Measurements from ENCODE around the gene CAMTA2. TPM values are rescaled to one million over a fixed set of nuclear protein-coding genes. Genes with fewer than 3 reads are reported as not detected.

CAMTA2 gene
- total RNA-seq, 1 donor from 2014 or later, result 0.34 TPM

DNA sequence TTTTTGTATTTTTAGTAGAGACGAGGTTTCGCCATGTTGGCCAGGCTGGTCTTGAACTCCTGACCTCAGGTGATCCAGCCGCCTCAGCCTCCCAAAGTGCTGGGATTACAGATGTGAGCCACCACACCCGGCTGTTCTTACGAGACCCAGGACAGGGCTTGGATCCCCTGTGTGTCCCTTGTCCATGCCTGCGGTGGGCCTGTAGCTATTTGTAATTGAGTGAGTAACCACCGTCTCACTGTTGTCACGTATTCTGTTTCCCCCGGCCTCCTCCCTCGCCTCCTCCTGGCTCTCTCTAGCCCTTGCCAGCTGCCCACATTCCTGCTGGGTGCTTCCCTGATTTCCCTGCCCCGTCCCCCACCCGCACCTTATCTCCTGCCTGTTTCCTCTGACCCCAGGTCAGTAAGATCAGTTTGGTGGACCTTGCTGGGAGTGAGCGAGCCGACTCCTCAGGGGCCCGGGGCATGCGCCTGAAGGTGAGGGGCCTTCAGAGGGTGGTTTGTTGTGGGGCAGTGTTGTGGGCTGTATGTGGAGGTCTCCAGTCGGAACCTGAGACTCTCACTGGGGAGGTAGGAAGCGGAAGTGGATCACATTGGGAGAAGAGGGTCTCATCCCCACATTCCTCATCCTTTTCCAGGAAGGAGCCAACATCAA is 15.9 kb upstream of the CAMTA2 start:
- peaks cover 4% of the 10 kb centered on the region for H3K36me3 ChIP-seq
- H3K27me3 ChIP-seq, result no peaks in the 10 kb centered on the region
- no peaks in the 10 kb centered on the region for H3F3A ChIP-seq (ENCODE audit: low read depth)
- no peak overlapping the region for H3K4me2 ChIP-seq
- H3K4me3 ChIP-seq, result no peak overlapping the region
- no peak for DNase-seq (ENCODE audit: low spot score)
- H3K9me3 ChIP-seq (ENCODE audit: low read depth), result no peaks in the 10 kb centered on the region
- H4K20me1 ChIP-seq (ENCODE audit: low read depth), result peaks cover 18% of the 10 kb centered on the region
- peaks cover 12% of the 10 kb centered on the region for H3K4me1 ChIP-seq
- H3K27ac ChIP-seq, result no peak overlapping the region
- no peak overlapping the region for H3K27ac Mint-ChIP-seq
- no peaks in the 10 kb centered on the region for H3K27me3 Mint-ChIP-seq (ENCODE audit: insufficient read depth, low read depth)
- peaks cover 7% of the 10 kb centered on the region for H3K4me1 Mint-ChIP-seq
- peaks cover 20% of the 10 kb centered on the region for H3K79me2 ChIP-seq (ENCODE audit: low read depth)
- no peak overlapping the region for H2AFZ ChIP-seq (replicated peaks)
- H3K9ac ChIP-seq, result no peak overlapping the region
- no peaks in the 10 kb centered on the region for H3K9me3 Mint-ChIP-seq
- H3K36me3 Mint-ChIP-seq, result peaks cover 51% of the 10 kb centered on the region
- no peak overlapping the region for H3K4me3 Mint-ChIP-seq
- TF ChIP-seq, protein P1, sequence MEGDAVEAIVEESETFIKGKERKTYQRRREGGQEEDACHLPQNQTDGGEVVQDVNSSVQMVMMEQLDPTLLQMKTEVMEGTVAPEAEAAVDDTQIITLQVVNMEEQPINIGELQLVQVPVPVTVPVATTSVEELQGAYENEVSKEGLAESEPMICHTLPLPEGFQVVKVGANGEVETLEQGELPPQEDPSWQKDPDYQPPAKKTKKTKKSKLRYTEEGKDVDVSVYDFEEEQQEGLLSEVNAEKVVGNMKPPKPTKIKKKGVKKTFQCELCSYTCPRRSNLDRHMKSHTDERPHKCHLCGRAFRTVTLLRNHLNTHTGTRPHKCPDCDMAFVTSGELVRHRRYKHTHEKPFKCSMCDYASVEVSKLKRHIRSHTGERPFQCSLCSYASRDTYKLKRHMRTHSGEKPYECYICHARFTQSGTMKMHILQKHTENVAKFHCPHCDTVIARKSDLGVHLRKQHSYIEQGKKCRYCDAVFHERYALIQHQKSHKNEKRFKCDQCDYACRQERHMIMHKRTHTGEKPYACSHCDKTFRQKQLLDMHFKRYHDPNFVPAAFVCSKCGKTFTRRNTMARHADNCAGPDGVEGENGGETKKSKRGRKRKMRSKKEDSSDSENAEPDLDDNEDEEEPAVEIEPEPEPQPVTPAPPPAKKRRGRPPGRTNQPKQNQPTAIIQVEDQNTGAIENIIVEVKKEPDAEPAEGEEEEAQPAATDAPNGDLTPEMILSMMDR (IDR thresholded peaks at IDR 0.05), result no peak
- TF ChIP-seq EZH2 (IDR thresholded peaks at IDR 0.05), result no peak
- TF ChIP-seq EZH2phosphoT487 (IDR thresholded peaks at IDR 0.05), result no peak

DNA sequence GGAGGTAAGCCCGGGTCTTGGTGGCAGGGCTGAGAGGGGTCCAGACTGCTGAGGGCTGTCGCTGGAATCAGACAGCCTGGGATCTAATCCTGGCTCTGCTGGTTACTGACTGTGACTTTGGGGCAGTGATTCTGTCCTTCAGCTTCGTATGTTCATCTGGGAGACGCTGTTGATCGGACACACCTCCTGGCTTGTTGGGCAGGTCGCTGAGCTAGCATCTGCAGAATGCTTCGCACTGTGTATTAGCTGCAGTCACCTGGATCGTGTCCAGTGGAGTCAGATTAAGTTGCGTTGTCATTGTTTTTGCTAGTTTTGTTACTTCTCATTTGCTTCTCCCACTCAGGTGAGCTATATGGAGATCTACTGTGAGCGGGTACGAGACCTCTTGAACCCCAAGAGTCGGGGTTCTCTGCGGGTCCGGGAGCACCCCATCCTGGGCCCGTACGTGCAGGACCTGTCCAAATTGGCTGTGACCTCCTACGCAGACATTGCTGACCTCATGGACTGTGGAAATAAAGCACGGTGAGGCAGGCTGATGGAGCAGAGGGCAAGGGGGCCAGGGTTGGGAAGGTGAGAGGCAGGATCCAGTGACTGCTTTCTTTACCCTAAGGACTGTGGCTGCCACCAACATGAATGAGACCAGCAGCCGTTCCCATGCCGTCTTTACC is 14.8 kb upstream of the CAMTA2 start:
- peaks cover 18% of the 10 kb centered on the region for H4K20me1 ChIP-seq (ENCODE audit: low read depth)
- H3K27me3 Mint-ChIP-seq (ENCODE audit: insufficient read depth, low read depth), result no peaks in the 10 kb centered on the region
- peak overlapping the region; percentile 50 for H3K27ac Mint-ChIP-seq
- H3K9ac ChIP-seq, result no peak overlapping the region
- TF ChIP-seq EZH2phosphoT487 (IDR thresholded peaks at IDR 0.05) (no peak), EZH2 (IDR thresholded peaks at IDR 0.05) (no peak)
- TF ChIP-seq, protein P1 (IDR thresholded peaks at IDR 0.05), result no peak
- H2AFZ ChIP-seq (replicated peaks), result no peak overlapping the region
- H3K4me2 ChIP-seq, result no peak overlapping the region
- H3K4me3 ChIP-seq, result no peak overlapping the region
- H3K9me3 ChIP-seq (ENCODE audit: low read depth), result no peaks in the 10 kb centered on the region
- H3K9me3 Mint-ChIP-seq, result no peaks in the 10 kb centered on the region
- H3K4me1 ChIP-seq, result peaks cover 12% of the 10 kb centered on the region
- peaks cover 7% of the 10 kb centered on the region for H3K4me1 Mint-ChIP-seq
- no peaks in the 10 kb centered on the region for H3F3A ChIP-seq (ENCODE audit: low read depth)
- H3K36me3 Mint-ChIP-seq, result peaks cover 43% of the 10 kb centered on the region
- no peak overlapping the region for H3K4me3 Mint-ChIP-seq
- H3K79me2 ChIP-seq (ENCODE audit: low read depth), result peaks cover 23% of the 10 kb centered on the region
- H3K27ac ChIP-seq, result no peak overlapping the region
- no peak for DNase-seq (ENCODE audit: low spot score)
- H3K27me3 ChIP-seq, result peaks cover under 1% of the 10 kb centered on the region
- H3K36me3 ChIP-seq, result peaks cover 4% of the 10 kb centered on the region

DNA sequence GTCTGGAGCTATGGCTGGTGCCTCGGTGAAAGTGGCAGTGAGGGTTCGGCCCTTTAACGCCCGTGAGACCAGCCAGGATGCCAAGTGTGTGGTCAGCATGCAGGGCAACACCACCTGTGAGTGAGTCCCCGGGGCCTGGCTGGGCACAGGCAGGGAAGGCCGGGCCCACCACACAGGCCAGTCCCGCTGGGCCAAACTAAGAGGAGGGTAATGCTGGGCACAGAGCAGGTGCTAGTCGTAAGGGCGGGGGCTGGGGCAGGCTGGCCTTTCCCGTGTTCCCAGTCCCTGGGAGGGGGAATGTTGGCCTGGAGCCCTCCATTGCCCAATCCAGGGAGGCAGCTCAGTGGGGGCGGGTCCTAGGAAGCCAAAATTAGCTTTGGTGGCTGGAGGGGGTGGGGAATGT is 12.8 kb upstream of the CAMTA2 start:
- Mint-ChIP-seq H3K4me1 (peaks cover 10% of the 10 kb centered on the region), H3K27me3 (ENCODE audit: insufficient read depth, low read depth) (peaks cover 9% of the 10 kb centered on the region), H3K27ac (no peak overlapping the region), H3K36me3 (peaks cover 34% of the 10 kb centered on the region), H3K4me3 (peak overlapping the region; percentile 58), H3K9me3 (no peaks in the 10 kb centered on the region)
- Histone ChIP-seq H3K9ac (no peak overlapping the region), H3K4me1 (peaks cover 16% of the 10 kb centered on the region), H3K27ac (no peak overlapping the region), H2AFZ (replicated peaks) (no peak overlapping the region), H3K4me3 (no peak overlapping the region), H3K27me3 (peaks cover 21% of the 10 kb centered on the region), H3F3A (ENCODE audit: low read depth) (no peaks in the 10 kb centered on the region), H3K36me3 (peaks cover 4% of the 10 kb centered on the region), H3K9me3 (ENCODE audit: low read depth) (no peaks in the 10 kb centered on the region), H3K79me2 (ENCODE audit: low read depth) (peaks cover 23% of the 10 kb centered on the region), H3K4me2 (no peak overlapping the region), H4K20me1 (ENCODE audit: low read depth) (peaks cover 18% of the 10 kb centered on the region)
- no peak for DNase-seq (ENCODE audit: low spot score)
- TF ChIP-seq EZH2 (IDR thresholded peaks at IDR 0.05) (no peak), EZH2phosphoT487 (IDR thresholded peaks at IDR 0.05) (no peak)
- TF ChIP-seq, protein P1 (IDR thresholded peaks at IDR 0.05), result no peak

Data from neural progenitor cell (in vitro differentiated cells).